Fibroblast of mammary gland (primary cell): ENCODE measurements around the gene ZBTB21.
"Not testable (repeated sequence)": the region's sequence is repeated elsewhere in the genome, so short reads cannot be mapped to it uniquely, and the experiment has no call there.

Experiments
- DNase-seq: peaks from one replicate; pipeline ENCODE4 v3.0.0-alpha.2; 2010; ENCODE audit warnings: low read depth
- H3K4me3 ChIP-seq: 2 replicates; pipeline ENCODE4 v1.5.1; 2011; ENCODE audit warnings: low read depth, mild to moderate bottlenecking, low read length, moderate library complexity; ENCODE audit not compliant: control insufficient read depth
- CTCF ChIP-seq: conservative IDR thresholded peaks from 2 replicates; pipeline ENCODE4 v1.5.1; 2011; ENCODE audit warnings: low read depth, low read length, inconsistent platforms; ENCODE audit not compliant: control insufficient read depth, insufficient read depth

The ZBTB21 gene

GRCh38 chr21:41961282-41961701 lies 48.9 kb downstream of the ZBTB21 start:
- no peak overlapping the region for H3K4me3 ChIP-seq
- TF ChIP-seq CTCF = no peak
- peak; percentile 81 for DNase-seq

- DNase-seq = no peak
- TF ChIP-seq CTCF = no peak
- no peak overlapping the region for H3K4me3 ChIP-seq
Measured at GRCh38 chr21:41960386-41960785, 49.8 kb downstream of the ZBTB21 start.

GRCh38 chr21:41959697-41960096 lies 50.5 kb downstream of the ZBTB21 start:
- not testable (repeated sequence) for DNase-seq, H3K4me3 ChIP-seq

GRCh38 chr21:41958886-41959563 lies 51.1 kb downstream of the ZBTB21 start:
- no peak for TF ChIP-seq CTCF
- no peak overlapping the region for H3K4me3 ChIP-seq
- DNase-seq = no peak

- TF ChIP-seq CTCF = peak; percentile 42
- peak; percentile 98 for DNase-seq
Measured at GRCh38 chr21:41957991-41958766, 52.0 kb downstream of the ZBTB21 start.

GRCh38 chr21:41956926-41957729 lies 53.0 kb downstream of the ZBTB21 start:
- peak; percentile 95 for DNase-seq
- no peak overlapping the region for H3K4me3 ChIP-seq
- TF ChIP-seq CTCF = peak; percentile 0

More at GRCh38 chr21:41957991-41958766, 52.0 kb downstream of the ZBTB21 start:
- H3K4me3 ChIP-seq = no peak overlapping the region
